Muscle layer of colon (tissue), 2 donors: ENCODE measurements around the gene EPS15.

Experiments
- H3K27ac ChIP-seq: one replicate; pipeline ENCODE4 v1.7.0; 2013; ENCODE audit warnings: low read depth, mild to moderate bottlenecking, low read length, moderate library complexity
- H3K27me3 ChIP-seq, 2 donors: one replicate each; pipeline ENCODE4 v1.7.0; 2013; ENCODE audit warnings: low read length in 2 of 2, mild to moderate bottlenecking in 2 of 2; ENCODE audit not compliant: insufficient read depth in 2 of 2, control insufficient read depth in 1 of 2
- H3K36me3 ChIP-seq: one replicate; pipeline ENCODE4 v1.7.0; 2013; ENCODE audit warnings: mild to moderate bottlenecking, low read length; ENCODE audit not compliant: insufficient read depth
- H3K4me1 ChIP-seq: one replicate; pipeline ENCODE4 v1.7.0; 2013; ENCODE audit warnings: mild to moderate bottlenecking, low read length; ENCODE audit not compliant: insufficient read depth
- H3K4me3 ChIP-seq, 2 donors: one replicate each; pipeline ENCODE4 v1.7.0; 2013; ENCODE audit warnings: low read length in 2 of 2, low read depth in 1 of 2, mild to moderate bottlenecking in 1 of 2, moderate library complexity in 1 of 2
- H3K9ac ChIP-seq: one replicate; pipeline ENCODE4 v1.7.0; 2013; ENCODE audit warnings: low read length
- H3K9me3 ChIP-seq: one replicate; pipeline ENCODE4 v1.7.0; 2013; ENCODE audit warnings: mild to moderate bottlenecking, low read length
- donor health status: abdominal sarcoma.
- donor health status: Adenocarcinoma of cecum.

The EPS15 gene

GRCh38 chr1:51316113-51316845, 202.8 kb downstream of the EPS15 start:
- no peaks in the 10 kb centered on the region for H3K27me3 ChIP-seq
- no peaks in the 10 kb centered on the region for H3K9me3 ChIP-seq
- H3K27ac ChIP-seq: no peak overlapping the region
- no peaks in the 10 kb centered on the region for H3K4me1 ChIP-seq
- no peak overlapping the region for H3K9ac ChIP-seq
- H3K4me3 ChIP-seq: no peak overlapping the region
- H3K36me3 ChIP-seq: no peaks in the 10 kb centered on the region

- no peak overlapping the region for H3K27ac ChIP-seq
These were observed 204.1 kb downstream of the EPS15 start for GRCh38 chr1:51314974-51315373.

GRCh38 chr1:51313961-51314777, 204.9 kb downstream of the EPS15 start:
- H3K9ac ChIP-seq: no peak overlapping the region
- no peak overlapping the region for H3K27ac ChIP-seq
- H3K9me3 ChIP-seq: no peaks in the 10 kb centered on the region
- H3K4me3 ChIP-seq: no peak overlapping the region
- no peaks in the 10 kb centered on the region for H3K4me1 ChIP-seq
- H3K36me3 ChIP-seq: no peaks in the 10 kb centered on the region
- H3K27me3 ChIP-seq: no peaks in the 10 kb centered on the region

More at GRCh38 chr1:51314974-51315373, 204.1 kb downstream of the EPS15 start:
- Histone ChIP-seq H3K4me1 (no peaks in the 10 kb centered on the region), H3K4me3 (no peak overlapping the region), H3K9me3 (no peaks in the 10 kb centered on the region), H3K9ac (no peak overlapping the region), H3K27me3 (no peaks in the 10 kb centered on the region), H3K36me3 (no peaks in the 10 kb centered on the region)

DNA sequence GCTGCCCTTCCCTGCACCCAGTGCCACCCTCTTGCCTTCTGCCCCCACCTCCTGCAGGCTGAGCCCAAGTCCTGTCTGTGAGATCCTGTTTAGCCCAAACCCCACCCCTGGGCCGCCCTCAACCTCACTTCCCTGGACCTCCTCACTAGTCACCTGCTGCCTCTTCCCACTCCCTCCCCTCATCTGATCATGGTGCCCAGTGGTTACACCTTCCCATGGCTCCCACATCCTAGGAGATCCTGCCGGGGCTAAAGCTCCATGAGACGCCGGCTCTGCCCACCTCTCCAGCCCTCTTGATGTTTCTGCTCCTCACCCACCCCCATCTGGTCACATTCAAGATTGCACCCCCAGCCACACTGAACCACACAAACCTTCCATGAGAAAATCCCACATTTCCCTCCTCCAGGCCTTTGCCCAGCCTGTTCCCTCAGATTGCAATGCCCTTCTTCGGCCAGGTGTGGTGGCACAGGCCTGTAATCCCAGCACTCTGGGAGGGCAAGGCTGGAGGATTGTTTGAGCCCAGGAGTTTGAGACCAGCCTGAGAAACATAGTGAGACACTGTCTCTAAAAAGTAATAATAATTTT, 205.7 kb downstream of the EPS15 start:
- no peaks in the 10 kb centered on the region for H3K36me3 ChIP-seq
- no peak overlapping the region for H3K4me3 ChIP-seq
- no peaks in the 10 kb centered on the region for H3K9me3 ChIP-seq
- H3K9ac ChIP-seq: no peak overlapping the region
- H3K27me3 ChIP-seq: no peaks in the 10 kb centered on the region
- no peak overlapping the region for H3K27ac ChIP-seq
- H3K4me1 ChIP-seq: no peaks in the 10 kb centered on the region

DNA sequence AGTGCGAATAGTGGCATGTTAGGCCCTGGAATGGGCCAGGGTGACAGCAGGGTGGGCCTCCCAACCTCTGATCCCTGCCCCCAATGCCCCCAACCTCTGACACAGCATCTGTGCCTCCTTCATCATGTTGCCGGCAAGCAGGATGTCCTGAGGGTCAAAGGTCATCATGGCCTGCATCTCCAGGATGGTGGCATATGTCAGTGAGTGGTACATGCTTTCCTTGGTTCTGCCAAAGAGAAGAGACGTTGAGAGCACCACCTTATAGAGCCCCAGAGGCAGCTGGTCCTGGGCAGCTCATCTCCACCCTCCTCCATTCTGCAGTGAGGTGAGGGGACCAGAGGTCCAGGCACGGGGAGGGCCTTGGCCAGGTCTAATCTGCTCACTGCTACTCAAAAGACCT, 206.3 kb downstream of the EPS15 start:
- no peak overlapping the region for H3K4me3 ChIP-seq
- no peaks in the 10 kb centered on the region for H3K36me3 ChIP-seq
- H3K4me1 ChIP-seq: no peaks in the 10 kb centered on the region
- H3K27me3 ChIP-seq: no peaks in the 10 kb centered on the region
- H3K9ac ChIP-seq: no peak overlapping the region
- H3K9me3 ChIP-seq: no peaks in the 10 kb centered on the region
- no peak overlapping the region for H3K27ac ChIP-seq

DNA sequence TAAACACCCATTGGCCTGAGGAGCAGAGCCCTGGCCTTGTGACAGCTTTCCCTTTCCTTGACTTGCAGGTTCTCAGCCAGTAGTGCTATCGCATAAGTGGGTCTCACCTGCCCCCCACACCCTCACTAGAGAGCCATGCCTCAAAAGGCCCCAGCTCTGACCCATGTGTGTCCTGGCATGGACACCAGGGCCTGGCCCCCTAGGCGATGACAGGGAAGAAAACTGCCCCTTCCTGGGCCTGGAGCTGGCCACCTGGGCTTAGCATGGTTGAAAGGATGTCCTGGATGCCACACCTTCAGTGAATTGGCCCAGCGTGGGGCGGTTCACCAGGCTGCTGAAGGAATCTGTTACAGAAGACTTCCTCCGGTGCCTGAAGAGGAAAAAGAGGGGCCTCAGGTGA, 207.2 kb downstream of the EPS15 start:
- Histone ChIP-seq H3K36me3 (no peaks in the 10 kb centered on the region), H3K4me3 (no peak overlapping the region), H3K27me3 (no peaks in the 10 kb centered on the region), H3K4me1 (no peaks in the 10 kb centered on the region), H3K27ac (no peak overlapping the region), H3K9ac (no peak overlapping the region), H3K9me3 (no peaks in the 10 kb centered on the region)

GRCh38 chr1:51310871-51311613, 208.0 kb downstream of the EPS15 start:
- no peaks in the 10 kb centered on the region for H3K27me3 ChIP-seq
- H3K9ac ChIP-seq: no peak overlapping the region
- H3K4me3 ChIP-seq: no peak overlapping the region
- no peak overlapping the region for H3K27ac ChIP-seq
- H3K36me3 ChIP-seq: no peaks in the 10 kb centered on the region
- H3K9me3 ChIP-seq: no peaks in the 10 kb centered on the region
- H3K4me1 ChIP-seq: no peaks in the 10 kb centered on the region

- H3K9ac ChIP-seq: no peak overlapping the region
- H3K4me3 ChIP-seq: no peak overlapping the region
- H3K9me3 ChIP-seq: no peaks in the 10 kb centered on the region
- H3K4me1 ChIP-seq: no peaks in the 10 kb centered on the region
- no peaks in the 10 kb centered on the region for H3K27me3 ChIP-seq
- no peak overlapping the region for H3K27ac ChIP-seq
- no peaks in the 10 kb centered on the region for H3K36me3 ChIP-seq
These were observed 209.8 kb downstream of the EPS15 start for GRCh38 chr1:51309291-51309690.

GRCh38 chr1:51308636-51309035, 210.4 kb downstream of the EPS15 start:
- Histone ChIP-seq H3K9ac (no peak overlapping the region), H3K27me3 (no peaks in the 10 kb centered on the region), H3K27ac (no peak overlapping the region), H3K9me3 (no peaks in the 10 kb centered on the region), H3K4me1 (no peaks in the 10 kb centered on the region), H3K36me3 (no peaks in the 10 kb centered on the region), H3K4me3 (no peak overlapping the region)

GRCh38 chr1:51306950-51307349, 212.1 kb downstream of the EPS15 start:
- Histone ChIP-seq H3K9me3 (no peaks in the 10 kb centered on the region), H3K4me1 (no peaks in the 10 kb centered on the region), H3K4me3 (no peak overlapping the region), H3K36me3 (no peaks in the 10 kb centered on the region), H3K27me3 (no peaks in the 10 kb centered on the region), H3K27ac (no peak overlapping the region), H3K9ac (no peak overlapping the region)

GRCh38 chr1:51305371-51305823, 213.7 kb downstream of the EPS15 start:
- H3K27ac ChIP-seq: no peak overlapping the region

More at GRCh38 chr1:51305371-51305823, 213.7 kb downstream of the EPS15 start:
- Histone ChIP-seq H3K4me3 (no peak overlapping the region), H3K9ac (no peak overlapping the region), H3K9me3 (no peaks in the 10 kb centered on the region), H3K4me1 (no peaks in the 10 kb centered on the region), H3K36me3 (no peaks in the 10 kb centered on the region), H3K27me3 (no peaks in the 10 kb centered on the region)
